Esophagus squamous epithelium (tissue), 4 donors: ENCODE results near the gene PDZRN3.
"Not testable (repeated sequence)": the region's sequence is repeated elsewhere in the genome, so short reads cannot be mapped to it uniquely, and the experiment has no call there.

Experiments
- POLR2A ChIP-seq, 4 donors: fragments of 450-650 bp; IDR thresholded peaks; one replicate each; pipeline ENCODE4 v1.6.1; 2017; ENCODE audit warnings: antibody characterized with exemption in 4 of 4, mild to moderate bottlenecking in 4 of 4, moderate library complexity in 3 of 4
- TF ChIP-seq, protein P1 (sequence below), 6 experiments: fragments of 450-650 bp in 4 of 6; fragments of 200-600 bp in 2 of 6; sonication (generic) in 2 of 6; IDR thresholded peaks; one replicate each; pipeline ENCODE4 v1.5.1; 2016 to 2019; ENCODE audit warnings: antibody characterized with exemption in 6 of 6, mild to moderate bottlenecking in 4 of 6, moderate library complexity in 4 of 6

DNA sequence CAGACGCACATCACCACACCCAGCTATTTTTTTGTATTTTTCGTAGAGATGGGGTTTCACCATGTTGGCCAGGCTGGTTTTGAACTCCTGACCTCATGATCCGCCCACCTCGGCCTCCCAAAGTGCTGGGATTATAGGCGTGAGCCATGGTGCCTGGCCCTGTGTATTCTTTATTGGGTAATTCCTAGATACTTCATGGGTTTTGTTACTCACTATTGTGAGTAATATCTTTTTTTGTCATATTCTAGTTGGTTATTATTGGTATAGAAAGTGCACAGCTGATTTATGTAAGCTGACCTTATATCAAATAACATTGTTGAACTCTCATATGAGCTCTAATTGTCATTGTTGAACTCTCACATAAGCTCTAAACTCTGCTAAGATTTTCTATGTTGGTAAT is 160.6 kb downstream of the PDZRN3 start:
- TF ChIP-seq, protein P1, sequence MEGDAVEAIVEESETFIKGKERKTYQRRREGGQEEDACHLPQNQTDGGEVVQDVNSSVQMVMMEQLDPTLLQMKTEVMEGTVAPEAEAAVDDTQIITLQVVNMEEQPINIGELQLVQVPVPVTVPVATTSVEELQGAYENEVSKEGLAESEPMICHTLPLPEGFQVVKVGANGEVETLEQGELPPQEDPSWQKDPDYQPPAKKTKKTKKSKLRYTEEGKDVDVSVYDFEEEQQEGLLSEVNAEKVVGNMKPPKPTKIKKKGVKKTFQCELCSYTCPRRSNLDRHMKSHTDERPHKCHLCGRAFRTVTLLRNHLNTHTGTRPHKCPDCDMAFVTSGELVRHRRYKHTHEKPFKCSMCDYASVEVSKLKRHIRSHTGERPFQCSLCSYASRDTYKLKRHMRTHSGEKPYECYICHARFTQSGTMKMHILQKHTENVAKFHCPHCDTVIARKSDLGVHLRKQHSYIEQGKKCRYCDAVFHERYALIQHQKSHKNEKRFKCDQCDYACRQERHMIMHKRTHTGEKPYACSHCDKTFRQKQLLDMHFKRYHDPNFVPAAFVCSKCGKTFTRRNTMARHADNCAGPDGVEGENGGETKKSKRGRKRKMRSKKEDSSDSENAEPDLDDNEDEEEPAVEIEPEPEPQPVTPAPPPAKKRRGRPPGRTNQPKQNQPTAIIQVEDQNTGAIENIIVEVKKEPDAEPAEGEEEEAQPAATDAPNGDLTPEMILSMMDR (IDR thresholded peaks at IDR 0.05) = not testable (repeated sequence)
- not testable (repeated sequence) for TF ChIP-seq POLR2A (IDR thresholded peaks at IDR 0.05)
